ENCODE data around the gene NRAP. TPM values are rescaled to one million over a fixed set of nuclear protein-coding genes. Genes with fewer than 3 reads are reported as not detected.

NRAP gene
- total and polyA plus RNA-seq, 2 of the 8 experiments (the other 6 are each of a cell fraction or from before 2014, with no cell fraction given), result not detected

GRCh38 chr10:113569576-113569975 lies 94.3 kb downstream of the NRAP start (continued):
- no peak for TF ChIP-seq KDM1A (IDR thresholded peaks at IDR 0.05; ENCODE audit: borderline replicate concordance, low read length)
- no peak for TF ChIP-seq BRCA1 (IDR thresholded peaks at IDR 0.05; ENCODE audit: low read depth, low read length)
- TF ChIP-seq POLR2A (IDR thresholded peaks at IDR 0.05; ENCODE audit: control extremely low read depth in 1 of 2, low read depth in 2 of 2, low read length in 2 of 2), result no peak
